Ectodermal cell (in vitro differentiated cells): ENCODE data around the gene MAPK8.

Experiments used
- H3K27ac ChIP-seq: 2 replicates; pipeline ENCODE4 v1.7.0; 2013; ENCODE audit warnings: mild to moderate bottlenecking, low read depth, low read length; ENCODE audit not compliant: insufficient read depth, poor library complexity, severe bottlenecking
- H3K27me3 ChIP-seq: 2 replicates; pipeline ENCODE4 v1.7.0; 2013; ENCODE audit warnings: mild to moderate bottlenecking, low read length; ENCODE audit not compliant: insufficient read depth, control insufficient read depth, poor library complexity, severe bottlenecking
- H3K36me3 ChIP-seq: one replicate; pipeline ENCODE4 v1.7.0; 2013; ENCODE audit warnings: low read length; ENCODE audit not compliant: control insufficient read depth, insufficient read depth
- H3K4me1 ChIP-seq: one replicate; pipeline ENCODE4 v1.7.0; 2013; ENCODE audit warnings: low read length; ENCODE audit not compliant: control insufficient read depth, insufficient read depth
- H3K4me3 ChIP-seq: 2 replicates; pipeline ENCODE4 v1.7.0; 2013; ENCODE audit warnings: low read depth, low read length, control low read depth; ENCODE audit not compliant: insufficient read depth
- H3K9me3 ChIP-seq: 2 replicates; pipeline ENCODE4 v1.7.0; 2013; ENCODE audit warnings: mild to moderate bottlenecking, low read length, moderate library complexity; ENCODE audit not compliant: control insufficient read depth
- WGBS, 2 experiments: methylation state at CpG; one replicate each; pipeline ENCODE4 v1.1.7; 2013; ENCODE audit warnings: missing lambda C conversion rate in 2 of 2; 5-methylcytosine and 5-hydroxymethylcytosine counted together

MAPK8 gene

DNA sequence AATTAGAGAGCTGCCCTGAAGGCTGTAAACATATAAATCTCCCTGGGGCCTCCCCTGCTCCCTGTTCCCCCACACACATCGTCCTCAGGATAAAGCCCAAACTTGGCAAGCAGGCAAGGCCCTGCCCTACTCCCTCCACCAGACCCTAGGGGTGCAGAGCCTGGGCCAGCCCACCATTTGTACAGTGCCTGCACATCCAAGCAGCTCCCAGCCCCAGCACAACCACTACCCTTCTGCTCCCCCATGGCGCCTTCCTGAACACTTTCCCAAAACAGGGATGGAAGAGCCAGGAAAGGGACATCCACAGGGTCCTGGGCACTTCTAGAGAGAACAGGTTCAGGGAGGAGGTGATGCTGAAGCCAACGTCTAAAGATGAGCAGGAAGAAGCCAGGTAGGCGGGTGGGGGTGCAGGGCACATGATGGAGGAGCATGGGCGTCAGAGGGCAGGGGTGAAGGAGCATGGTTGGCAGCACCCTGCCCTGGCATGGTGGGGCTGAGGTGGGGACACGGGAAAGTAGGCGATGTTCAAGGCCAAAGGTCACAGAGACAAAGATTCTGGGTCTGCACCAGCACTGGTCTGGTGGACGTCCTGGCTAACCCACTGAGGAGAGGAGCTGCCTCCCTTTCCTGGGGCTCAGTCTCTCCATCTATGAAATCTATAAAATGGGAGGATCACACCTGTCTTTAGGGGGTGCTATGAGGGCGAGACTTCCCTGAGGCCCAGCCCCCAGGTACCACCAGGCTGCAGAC, 157.8 kb downstream of the MAPK8 start:
- Histone ChIP-seq H3K36me3 (no peaks in the 10 kb centered on the region), H3K4me3 (no peak overlapping the region), H3K27me3 (peaks cover 21% of the 10 kb centered on the region), H3K4me1 (peaks cover 7% of the 10 kb centered on the region), H3K27ac (no peak overlapping the region), H3K9me3 (no peaks in the 10 kb centered on the region)
- WGBS, 2 experiments, result 91 to 93% methylated on average over 9 of the region's 9 CpGs

GRCh38 chr10:48464871-48465736, 158.6 kb downstream of the MAPK8 start:
- WGBS, 2 experiments, result 85% methylated on average over 27 of the region's 27 CpGs
- peaks cover 14% of the 10 kb centered on the region for H3K4me1 ChIP-seq

DNA sequence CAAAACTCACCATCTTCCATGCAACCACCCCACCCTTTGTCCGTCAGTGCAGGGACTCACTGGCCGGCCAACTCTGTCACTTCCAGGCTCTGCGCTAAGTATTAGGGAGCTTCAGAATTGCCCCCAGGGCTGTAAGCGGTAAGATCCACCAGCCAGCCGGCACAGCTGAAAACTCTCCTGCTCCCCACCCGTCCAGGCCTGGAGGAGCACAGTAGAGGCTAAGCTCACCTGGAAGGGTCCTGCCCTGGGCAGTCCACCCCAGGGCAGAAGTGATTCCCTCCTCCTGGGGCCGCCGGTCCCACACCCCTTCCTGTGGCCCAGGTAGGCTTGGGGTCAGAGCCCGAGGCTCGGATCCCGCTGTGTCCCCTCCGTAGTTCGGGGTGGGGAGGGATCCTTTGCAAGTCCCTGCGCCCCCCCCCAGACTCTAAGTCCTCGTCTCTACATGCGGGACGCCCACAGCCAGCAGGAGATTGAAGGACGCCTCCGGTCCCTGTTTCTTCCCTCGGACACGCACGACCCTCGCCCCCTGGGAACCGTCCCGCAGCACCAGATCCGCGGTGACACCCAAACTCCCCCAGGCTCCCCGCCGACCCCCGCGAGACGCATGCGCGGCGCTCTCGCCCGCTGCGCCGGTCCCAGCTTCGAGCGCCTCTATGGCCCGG, 159.5 kb downstream of the MAPK8 start:
- H3K4me1 ChIP-seq, result peaks cover 14% of the 10 kb centered on the region
- peaks cover 21% of the 10 kb centered on the region for H3K27me3 ChIP-seq
- no peak overlapping the region for H3K4me3 ChIP-seq
- no peaks in the 10 kb centered on the region for H3K9me3 ChIP-seq
- no peak overlapping the region for H3K27ac ChIP-seq
- no peaks in the 10 kb centered on the region for H3K36me3 ChIP-seq
- WGBS, 2 experiments, result 34% methylated on average over 42 of the region's 42 CpGs

More at GRCh38 chr10:48464871-48465736, 158.6 kb downstream of the MAPK8 start:
- Histone ChIP-seq H3K4me3 (no peak overlapping the region), H3K9me3 (no peaks in the 10 kb centered on the region), H3K27ac (no peak overlapping the region), H3K36me3 (no peaks in the 10 kb centered on the region), H3K27me3 (peaks cover 21% of the 10 kb centered on the region)

GRCh38 chr10:48466611-48467240, 160.2 kb downstream of the MAPK8 start:
- Histone ChIP-seq H3K4me1 (peaks cover 14% of the 10 kb centered on the region), H3K27me3 (peaks cover 21% of the 10 kb centered on the region), H3K4me3 (peak overlapping the region; percentile 9), H3K36me3 (no peaks in the 10 kb centered on the region), H3K9me3 (no peaks in the 10 kb centered on the region), H3K27ac (no peak overlapping the region)
- 13% methylated on average over 43 of the region's 43 CpGs for WGBS, 2 experiments

DNA sequence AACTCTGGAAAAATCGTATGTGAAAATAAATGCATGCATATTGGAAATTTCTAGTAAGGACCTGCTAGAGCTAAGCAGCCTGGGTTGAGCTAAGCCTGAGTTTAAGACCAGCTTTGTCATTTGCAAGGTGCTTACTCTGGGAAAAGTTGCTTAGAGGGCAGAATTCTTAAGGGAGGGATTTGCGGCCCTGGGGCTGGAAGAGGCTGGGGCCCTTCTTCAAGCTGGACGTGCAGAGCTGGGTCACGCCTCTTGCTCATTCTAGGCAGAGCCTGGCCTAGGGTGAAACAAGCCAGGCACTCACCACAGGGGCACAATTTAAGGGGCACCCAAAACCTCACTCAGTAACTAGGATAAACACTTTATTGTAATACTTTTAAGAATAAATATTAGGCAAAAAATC, 161.2 kb downstream of the MAPK8 start:
- no peak overlapping the region for H3K27ac ChIP-seq
- no peak overlapping the region for H3K4me3 ChIP-seq
- H3K36me3 ChIP-seq, result no peaks in the 10 kb centered on the region
- no peaks in the 10 kb centered on the region for H3K9me3 ChIP-seq
- 80 to 84% methylated on average over 4 of the region's 4 CpGs for WGBS, 2 experiments
- peaks cover 14% of the 10 kb centered on the region for H3K4me1 ChIP-seq
- H3K27me3 ChIP-seq, result peaks cover 21% of the 10 kb centered on the region

DNA sequence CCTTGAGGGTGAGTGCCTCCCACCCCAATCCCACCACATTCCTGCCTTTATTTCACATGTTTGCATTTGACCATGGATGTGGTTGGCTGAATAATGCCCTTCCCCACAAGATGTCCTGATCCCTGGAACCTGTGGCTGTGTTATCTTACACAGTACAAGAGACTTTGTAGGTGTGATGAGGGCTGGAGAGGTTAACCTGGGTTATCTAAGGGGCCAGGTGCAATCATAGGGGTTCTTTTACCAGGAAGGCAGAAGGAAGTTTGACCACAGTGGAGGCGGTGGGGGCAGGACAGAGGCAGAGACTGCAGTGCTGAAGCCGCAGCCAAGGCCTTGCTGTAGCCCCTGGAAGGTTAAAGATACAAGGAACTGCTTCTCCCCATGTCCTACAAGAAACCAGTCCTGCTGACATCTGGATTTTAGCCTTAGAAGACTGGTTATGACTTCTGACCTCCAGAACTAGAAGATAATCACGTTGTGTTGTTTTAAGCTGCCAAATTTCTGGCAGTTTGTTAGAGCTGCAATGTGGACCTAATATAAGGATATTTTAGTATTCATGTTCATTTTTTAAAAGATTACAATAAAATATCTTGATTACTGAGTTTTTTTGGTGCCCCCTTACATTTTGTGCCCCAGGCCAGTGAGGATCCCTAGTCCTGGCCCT, 161.8 kb downstream of the MAPK8 start:
- H3K27ac ChIP-seq, result no peak overlapping the region
- 91 to 92% methylated on average over 2 to 3 of the region's 3 CpGs for WGBS, 2 experiments
- no peaks in the 10 kb centered on the region for H3K36me3 ChIP-seq
- H3K4me3 ChIP-seq, result no peak overlapping the region
- H3K4me1 ChIP-seq, result peaks cover 12% of the 10 kb centered on the region
- no peaks in the 10 kb centered on the region for H3K9me3 ChIP-seq
- peaks cover 21% of the 10 kb centered on the region for H3K27me3 ChIP-seq

DNA sequence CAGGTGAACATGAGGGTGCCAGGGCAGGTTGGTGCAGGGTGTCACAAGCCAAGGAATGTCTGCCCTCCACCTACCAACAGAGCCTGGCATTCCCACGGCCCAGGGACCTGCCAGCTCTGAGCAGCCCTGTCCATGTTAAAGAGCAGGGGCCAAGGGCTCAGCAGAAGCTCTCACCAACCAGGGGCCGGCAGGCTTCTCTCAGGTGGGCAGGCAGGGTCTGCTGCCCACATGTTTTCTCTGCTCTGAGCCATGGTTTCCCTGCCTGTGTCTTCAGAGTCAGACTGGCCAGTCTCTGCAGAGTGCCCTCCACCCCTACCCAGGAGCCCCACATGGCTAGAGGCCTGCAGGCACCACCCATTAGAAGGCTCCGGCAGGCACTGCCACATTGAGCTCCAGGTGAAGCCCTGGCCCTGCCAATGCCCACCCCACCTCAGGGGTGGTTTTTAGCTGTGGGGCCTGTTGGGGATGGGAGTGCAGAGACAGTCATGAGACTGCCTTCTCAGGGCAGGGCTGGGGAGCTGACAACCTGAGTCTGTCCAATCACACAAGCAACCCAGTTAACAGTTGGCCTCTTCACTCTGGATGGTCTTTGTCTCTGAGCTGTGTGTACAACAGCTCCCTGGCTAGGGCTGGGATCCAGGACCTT, 162.5 kb downstream of the MAPK8 start:
- Histone ChIP-seq H3K27me3 (peaks cover 21% of the 10 kb centered on the region), H3K36me3 (no peaks in the 10 kb centered on the region), H3K9me3 (no peaks in the 10 kb centered on the region), H3K4me1 (peaks cover 7% of the 10 kb centered on the region), H3K4me3 (no peak overlapping the region), H3K27ac (no peak overlapping the region)
- WGBS, 2 experiments, result 92 to 96% methylated on average over 3 of the region's 3 CpGs

- Histone ChIP-seq H3K4me1 (peaks cover 7% of the 10 kb centered on the region), H3K9me3 (no peaks in the 10 kb centered on the region), H3K27me3 (peaks cover 21% of the 10 kb centered on the region), H3K27ac (no peak overlapping the region), H3K4me3 (no peak overlapping the region), H3K36me3 (no peaks in the 10 kb centered on the region)
- 92 to 96% methylated on average over 4 of the region's 4 CpGs for WGBS, 2 experiments
These were observed 163.1 kb downstream of the MAPK8 start for GRCh38 chr10:48469516-48470020.
